ENCODE measurements around the gene RUNX2.

RUNX2 gene

GRCh38 chr6:45595010-45595851, 267.1 kb downstream of the RUNX2 start:
- no peak for DNase-seq

GRCh38 chr6:45597424-45597823, 269.3 kb downstream of the RUNX2 start:
- no peak for DNase-seq

- DNase-seq: no peak
Measured at GRCh38 chr6:45599053-45599452, 270.9 kb downstream of the RUNX2 start.

- DNase-seq: no peak
Measured at GRCh38 chr6:45605971-45606370, 277.8 kb downstream of the RUNX2 start.

- DNase-seq: no peak
Measured at GRCh38 chr6:45606831-45607400, 278.8 kb downstream of the RUNX2 start.

GRCh38 chr6:45607798-45608197, 279.7 kb downstream of the RUNX2 start:
- DNase-seq: no peak

GRCh38 chr6:45608252-45608913, 280.3 kb downstream of the RUNX2 start:
- DNase-seq: no peak

GRCh38 chr6:45609141-45609638, 281.1 kb downstream of the RUNX2 start:
- DNase-seq: no peak

GRCh38 chr6:45610374-45610773, 282.2 kb downstream of the RUNX2 start:
- no peak for DNase-seq

- DNase-seq: no peak
Measured at GRCh38 chr6:45610832-45611231, 282.7 kb downstream of the RUNX2 start.

- DNase-seq: no peak
Measured at GRCh38 chr6:45611491-45611890, 283.4 kb downstream of the RUNX2 start.

- DNase-seq: no peak
Measured at GRCh38 chr6:45613656-45614055, 285.5 kb downstream of the RUNX2 start.

GRCh38 chr6:45614488-45615285, 286.6 kb downstream of the RUNX2 start:
- no peak for DNase-seq

- DNase-seq: no peak
Measured at GRCh38 chr6:45616209-45616608, 288.1 kb downstream of the RUNX2 start.

GRCh38 chr6:45617441-45617840, 289.3 kb downstream of the RUNX2 start:
- no peak for DNase-seq

GRCh38 chr6:45618259-45618658, 290.1 kb downstream of the RUNX2 start:
- no peak for DNase-seq

- DNase-seq: no peak
Measured at GRCh38 chr6:45619211-45619760, 291.2 kb downstream of the RUNX2 start.

- no peak for DNase-seq
Measured at GRCh38 chr6:45619994-45620471, 291.9 kb downstream of the RUNX2 start.

GRCh38 chr6:45624228-45624627, 296.1 kb downstream of the RUNX2 start:
- DNase-seq: no peak

GRCh38 chr6:45625191-45625664, 297.1 kb downstream of the RUNX2 start:
- no peak for DNase-seq

- DNase-seq: no peak
Measured at GRCh38 chr6:45626087-45626891, 298.2 kb downstream of the RUNX2 start.

- no peak for DNase-seq
Measured at GRCh38 chr6:45630314-45630713, 302.2 kb downstream of the RUNX2 start.

Data from NCI-H1436 treated with DMSO at 0.1 percent for 48 hours (cell line).